OCI-LY7 (cell line): Measurements from ENCODE around the gene DISP1. TPM values are rescaled to one million over a fixed set of nuclear protein-coding genes. Genes with fewer than 3 reads are reported as not detected.

Source experiments
- BruUV-seq: library from RNA; stranded (reverse); fragments of 400-500 nt; replicated peaks from 2 replicates; lab custom pipeline; 2021; lab: Mats Ljungman, UMichigan
- CTCF ChIA-PET: fragments of 300-600 bp; sonication (Branson Sonifier 250); formaldehyde crosslinking; loops from one replicate; lab custom pipeline; 2022; ENCODE audit warnings: antibody characterized with exemption; ENCODE audit not compliant: unreplicated experiment; lab: Charles Lee
- POLR2A ChIA-PET: fragments of 300-600 bp; sonication (Branson Sonifier 250); formaldehyde crosslinking; loops from one replicate; lab custom pipeline; 2022; ENCODE audit warnings: antibody characterized with exemption; lab: Charles Lee
- DNase-seq: peaks from one replicate; pipeline ENCODE4 v3.0.0-alpha.2; 2015; ENCODE audit warnings: low spot score
- H2AFZ ChIP-seq: fragments of 200-600 bp; sonication (generic), shearing (Covaris generic); 2 replicates; pipeline ENCODE4 v1.6.1; 2014; ENCODE audit warnings: mild to moderate bottlenecking, antibody characterized with exemption, low read length, moderate library complexity
- H3K27ac ChIP-seq: fragments of 200-600 bp; sonication (generic); 2 replicates; pipeline ENCODE4 v1.5.1; 2014; ENCODE audit warnings: mixed run types, low read depth, mild to moderate bottlenecking, moderate library complexity, low read length, inconsistent platforms; ENCODE audit not compliant: poor library complexity, severe bottlenecking
- H3K36me3 ChIP-seq: fragments of 200-600 bp; sonication (generic); 2 replicates; pipeline ENCODE4 v1.6.1; 2014; ENCODE audit warnings: mild to moderate bottlenecking, antibody characterized with exemption, low read length, moderate library complexity, mixed read lengths; ENCODE audit not compliant: insufficient read depth
- H3K4me1 ChIP-seq: fragments of 200-600 bp; sonication (generic); 2 replicates; pipeline ENCODE4 v1.5.1; 2014; ENCODE audit warnings: mild to moderate bottlenecking, low read length; ENCODE audit not compliant: insufficient read depth, poor library complexity, severe bottlenecking
- H3K4me2 ChIP-seq: fragments of 200-600 bp; sonication (generic); 2 replicates; pipeline ENCODE4 v1.6.1; 2014; ENCODE audit warnings: mild to moderate bottlenecking, low read length
- H3K4me3 ChIP-seq: fragments of 200-600 bp; sonication (generic); 2 replicates; pipeline ENCODE4 v1.5.1; 2014; ENCODE audit warnings: mild to moderate bottlenecking, low read depth, low read length; ENCODE audit not compliant: poor library complexity, severe bottlenecking
- H3K79me2 ChIP-seq: fragments of 200-600 bp; sonication (generic); 2 replicates; pipeline ENCODE4 v1.6.1; 2016; ENCODE audit warnings: low read depth, mild to moderate bottlenecking, low read length, moderate library complexity, mixed read lengths; ENCODE audit not compliant: insufficient read depth
- H3K9me2 ChIP-seq: fragments of 200-600 bp; sonication (generic); 2 replicates; pipeline ENCODE4 v1.6.1; 2016; ENCODE audit warnings: mild to moderate bottlenecking, low read length, mixed read lengths; ENCODE audit not compliant: insufficient read depth
- H3K9me3 ChIP-seq: fragments of 200-600 bp; sonication (generic); 2 replicates; pipeline ENCODE4 v1.6.1; 2014; ENCODE audit warnings: mild to moderate bottlenecking, mixed run types, low read length, mixed read lengths
- H4K20me1 ChIP-seq: fragments of 200-600 bp; sonication (generic); 2 replicates; pipeline ENCODE4 v1.6.1; 2014; ENCODE audit warnings: mild to moderate bottlenecking, antibody characterized with exemption, low read length, moderate library complexity, mixed read lengths; ENCODE audit not compliant: insufficient read depth
- EZH2phosphoT487 ChIP-seq: fragments of 200-600 bp; sonication (generic); IDR thresholded peaks from 2 replicates; pipeline ENCODE4 v1.6.1; 2018; ENCODE audit warnings: low read depth, borderline replicate concordance, mild to moderate bottlenecking, mixed run types, antibody characterized with exemption, low read length, moderate library complexity, mixed read lengths
- intact Hi-C: fragments of 100-400 bp; cut with micrococcal nuclease; formaldehyde crosslinking; loops from one replicate; pipeline ENCODE4 v1.10.0; 2022; ENCODE audit not compliant: unreplicated experiment
- total RNA-seq, 2 experiments: library from RNA; depleted of rRNA in 1 of 2; stranded (reverse); fragments of >200 nt in 1 of 2; shearing (Covaris generic) in 1 of 2; gene quantifications; 2 replicates each; pipeline ENCODE4 v1.2.3, GENCODE V29; 2014 to 2022
- TF ChIP-seq, protein P1 (sequence below): fragments of 200-600 bp; sonication (generic); conservative IDR thresholded peaks from 2 replicates; pipeline ENCODE4 v1.5.1; 2014; ENCODE audit warnings: mild to moderate bottlenecking, antibody characterized with exemption, low read length, moderate library complexity, mixed read lengths

The DISP1 gene
- total RNA-seq, 2 experiments from 2014 or later = 0.48 to 1.1 TPM

DNA sequence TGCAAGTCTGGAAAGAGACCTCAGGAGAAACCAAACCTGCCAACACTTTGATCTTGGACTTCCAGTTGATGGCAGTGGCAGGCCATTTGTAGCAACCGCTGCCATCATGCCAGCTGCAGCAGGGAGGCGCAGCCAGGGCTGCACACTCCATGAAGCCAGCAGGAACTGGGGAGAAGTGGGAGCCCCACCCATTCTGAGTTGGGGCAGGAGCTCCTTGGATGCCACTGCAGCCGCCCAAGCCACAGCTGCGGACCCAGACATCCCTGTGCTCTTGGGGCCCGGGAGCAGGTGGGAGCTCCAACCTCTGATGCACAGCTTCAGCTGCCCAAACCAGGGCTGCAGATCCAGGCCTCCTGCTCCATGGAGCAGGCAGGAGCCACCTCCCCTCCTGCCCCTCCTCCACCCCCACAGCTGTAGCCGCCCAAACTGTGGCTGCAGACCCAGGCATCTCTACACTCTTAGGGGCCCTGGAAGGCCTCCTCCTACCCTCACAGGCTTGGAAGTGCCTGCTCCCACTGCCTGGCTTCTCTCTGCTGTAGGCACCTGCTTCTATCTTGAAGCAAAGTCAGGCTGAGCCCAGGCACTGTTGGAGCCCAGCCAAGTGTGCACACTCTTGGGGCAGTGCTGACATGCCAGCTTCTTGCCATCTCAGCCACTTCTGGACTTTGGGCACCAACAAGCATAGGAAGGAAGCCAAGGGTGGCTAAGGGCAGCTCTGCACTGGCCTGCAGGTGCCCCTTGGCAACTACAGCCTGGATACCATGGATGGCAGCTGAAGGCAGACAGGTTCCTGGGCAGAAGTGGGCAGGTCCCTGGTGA, 20.0 kb upstream of the DISP1 start:
- BruUV-seq = no TSS peak
- H3K9me3 ChIP-seq = no peaks in the 10 kb centered on the region
- DNase-seq = no peak

DNA sequence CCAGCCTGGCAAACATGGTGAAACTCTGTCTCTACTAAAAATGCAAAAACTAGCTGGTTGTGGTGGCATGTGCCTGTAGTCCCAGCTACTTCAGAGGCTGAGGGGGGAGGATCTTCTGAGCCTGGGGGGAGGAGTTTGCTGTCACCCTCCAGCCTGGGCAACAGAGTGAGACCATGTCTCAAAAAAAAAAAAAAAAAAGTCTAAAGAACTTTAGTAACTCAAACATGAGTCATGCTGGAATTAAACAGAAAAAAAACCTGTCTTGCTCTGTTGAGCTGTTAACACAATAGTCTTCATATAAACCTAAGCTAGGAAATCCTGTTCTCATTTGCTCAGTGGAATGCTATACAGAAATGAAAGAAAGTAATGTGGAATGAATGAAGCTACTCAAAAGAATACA, 16.7 kb upstream of the DISP1 start:
- Histone ChIP-seq H3K4me1 (no peaks in the 10 kb centered on the region), H2AFZ (no peak overlapping the region), H3K9me3 (no peaks in the 10 kb centered on the region), H3K36me3 (no peaks in the 10 kb centered on the region), H3K79me2 (no peaks in the 10 kb centered on the region), H4K20me1 (no peaks in the 10 kb centered on the region), H3K27ac (no peak overlapping the region), H3K9me2 (no peaks in the 10 kb centered on the region), H3K4me3 (no peak overlapping the region), H3K4me2 (no peak overlapping the region)
- TF ChIP-seq EZH2phosphoT487 = no peak
- TF ChIP-seq, protein P1, sequence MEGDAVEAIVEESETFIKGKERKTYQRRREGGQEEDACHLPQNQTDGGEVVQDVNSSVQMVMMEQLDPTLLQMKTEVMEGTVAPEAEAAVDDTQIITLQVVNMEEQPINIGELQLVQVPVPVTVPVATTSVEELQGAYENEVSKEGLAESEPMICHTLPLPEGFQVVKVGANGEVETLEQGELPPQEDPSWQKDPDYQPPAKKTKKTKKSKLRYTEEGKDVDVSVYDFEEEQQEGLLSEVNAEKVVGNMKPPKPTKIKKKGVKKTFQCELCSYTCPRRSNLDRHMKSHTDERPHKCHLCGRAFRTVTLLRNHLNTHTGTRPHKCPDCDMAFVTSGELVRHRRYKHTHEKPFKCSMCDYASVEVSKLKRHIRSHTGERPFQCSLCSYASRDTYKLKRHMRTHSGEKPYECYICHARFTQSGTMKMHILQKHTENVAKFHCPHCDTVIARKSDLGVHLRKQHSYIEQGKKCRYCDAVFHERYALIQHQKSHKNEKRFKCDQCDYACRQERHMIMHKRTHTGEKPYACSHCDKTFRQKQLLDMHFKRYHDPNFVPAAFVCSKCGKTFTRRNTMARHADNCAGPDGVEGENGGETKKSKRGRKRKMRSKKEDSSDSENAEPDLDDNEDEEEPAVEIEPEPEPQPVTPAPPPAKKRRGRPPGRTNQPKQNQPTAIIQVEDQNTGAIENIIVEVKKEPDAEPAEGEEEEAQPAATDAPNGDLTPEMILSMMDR = no peak
- no TSS peak for BruUV-seq
- ChIA-PET POLR2A (interaction anchor here (0.6 to 0.7 kb wide), 4 partner anchors 12 to 681 kb away, joined by 3 to 6 read pairs (median 4); no protein-coding TSS in a partner anchor), CTCF (no interaction called here)
- intact Hi-C loops = loop anchor here (10.0 kb wide), 1 partner anchor 327 kb away; no protein-coding TSS in a partner anchor
- no peak for DNase-seq

More for the DNA sequence above, 20.0 kb upstream of the DISP1 start:
- Histone ChIP-seq H2AFZ (no peak overlapping the region), H3K9me2 (no peaks in the 10 kb centered on the region), H4K20me1 (no peaks in the 10 kb centered on the region), H3K36me3 (no peaks in the 10 kb centered on the region), H3K79me2 (no peaks in the 10 kb centered on the region), H3K4me2 (no peak overlapping the region), H3K27ac (no peak overlapping the region), H3K4me3 (no peak overlapping the region), H3K4me1 (no peaks in the 10 kb centered on the region)
- CTCF ChIA-PET = interaction anchor here (1.1 kb wide), 1 partner anchor 295 kb away, joined by 4 read pairs; no protein-coding TSS in a partner anchor
- POLR2A ChIA-PET = no interaction called here
- TF ChIP-seq, protein P1 = no peak
- no peak for TF ChIP-seq EZH2phosphoT487
- intact Hi-C loops = loop anchor here (10.0 kb wide), 1 partner anchor 330 kb away; no protein-coding TSS in a partner anchor

DNA sequence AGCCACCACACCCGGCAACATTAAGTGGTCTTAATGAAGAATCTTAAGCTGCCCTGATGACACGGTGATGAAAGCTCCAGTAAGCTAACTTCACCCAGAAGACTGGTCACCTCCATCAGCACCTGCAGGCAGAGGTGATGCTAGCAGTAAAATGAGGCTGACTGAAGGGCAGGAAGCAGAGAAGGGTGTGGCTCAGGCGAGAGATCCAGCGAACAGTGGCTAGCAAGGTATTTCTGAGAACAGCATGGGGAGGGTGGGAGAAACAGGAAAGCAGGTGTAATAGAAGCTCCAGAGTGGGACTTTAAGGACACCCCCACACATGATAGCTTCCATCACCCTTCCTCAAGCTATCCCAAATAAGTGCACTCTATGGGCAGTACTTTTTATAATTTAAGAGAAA, 15.9 kb upstream of the DISP1 start:
- no peaks in the 10 kb centered on the region for H4K20me1 ChIP-seq
- DNase-seq = no peak
- TF ChIP-seq EZH2phosphoT487 = no peak
- TF ChIP-seq, protein P1 = no peak
- H3K9me3 ChIP-seq = no peaks in the 10 kb centered on the region
- H3K4me1 ChIP-seq = no peaks in the 10 kb centered on the region
- H3K4me2 ChIP-seq = no peak overlapping the region
- no peak overlapping the region for H3K27ac ChIP-seq
- POLR2A ChIA-PET = interaction anchor here (0.6 kb wide), 1 partner anchor 1840 kb away, joined by 3 read pairs; no protein-coding TSS in a partner anchor
- H3K36me3 ChIP-seq = no peaks in the 10 kb centered on the region
- BruUV-seq = no TSS peak
- no peak overlapping the region for H2AFZ ChIP-seq
- intact Hi-C loops = loop anchor here (10.0 kb wide), 1 partner anchor 326 kb away; no protein-coding TSS in a partner anchor
- no peaks in the 10 kb centered on the region for H3K79me2 ChIP-seq
- no peaks in the 10 kb centered on the region for H3K9me2 ChIP-seq
- CTCF ChIA-PET = no interaction called here
- no peak overlapping the region for H3K4me3 ChIP-seq
